ENCODE results near the gene ZEB2.

ZEB2 gene

DNA sequence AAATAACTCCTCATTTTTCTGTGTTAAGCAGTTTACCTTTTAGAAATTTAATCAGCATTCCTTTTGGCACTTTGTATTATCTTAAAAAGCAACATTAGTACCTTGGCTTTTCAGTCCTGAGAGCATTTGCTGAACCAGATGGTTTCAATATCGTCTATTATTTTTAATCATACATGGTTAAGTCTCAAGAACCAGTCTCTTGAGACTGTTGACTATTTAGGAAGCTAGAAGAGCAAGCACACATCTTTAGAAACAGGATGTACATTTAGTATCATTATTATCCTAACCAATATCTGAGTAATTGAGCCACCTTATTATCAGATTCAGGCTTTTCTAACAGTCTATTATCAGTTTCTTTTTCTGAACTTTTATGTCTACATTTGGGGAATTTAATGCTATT, 28.2 kb upstream of the ZEB2 start:
- DNase-seq (ENCODE audit: low read depth, low spot score), result peak; percentile 1
- TF ChIP-seq CTCF (IDR thresholded peaks at IDR 0.05; ENCODE audit: low read depth, low read length), result no peak
- in situ Hi-C loops (cut with HindIII; ENCODE audit: low sequenced_read_pairs), result no loop called here
- H3K4me3 ChIP-seq (ENCODE audit: low read depth, low read length), result no peak overlapping the region

- no peak for TF ChIP-seq CTCF (IDR thresholded peaks at IDR 0.05; ENCODE audit: low read depth, low read length)
- no peak overlapping the region for H3K4me3 ChIP-seq (ENCODE audit: low read depth, low read length)
- in situ Hi-C loops (cut with HindIII; ENCODE audit: low sequenced_read_pairs), result no loop called here
- DNase-seq (ENCODE audit: low read depth, low spot score), result no peak
Measured at GRCh38 chr2:144547494-144547893, 27.6 kb upstream of the ZEB2 start.

GRCh38 chr2:144546933-144547332, 27.0 kb upstream of the ZEB2 start:
- TF ChIP-seq CTCF (IDR thresholded peaks at IDR 0.05; ENCODE audit: low read depth, low read length), result no peak
- H3K4me3 ChIP-seq (ENCODE audit: low read depth, low read length), result no peak overlapping the region
- in situ Hi-C loops (cut with HindIII; ENCODE audit: low sequenced_read_pairs), result no loop called here
- peak; percentile 1 for DNase-seq (ENCODE audit: low read depth, low spot score)

- no peak overlapping the region for H3K4me3 ChIP-seq (ENCODE audit: low read depth, low read length)
- in situ Hi-C loops (cut with HindIII; ENCODE audit: low sequenced_read_pairs), result no loop called here
- DNase-seq (ENCODE audit: low read depth, low spot score), result no peak
- no peak for TF ChIP-seq CTCF (IDR thresholded peaks at IDR 0.05; ENCODE audit: low read depth, low read length)
Measured at GRCh38 chr2:144545787-144546186, 25.9 kb upstream of the ZEB2 start.

GRCh38 chr2:144544053-144544452, 24.1 kb upstream of the ZEB2 start:
- no peak for DNase-seq (ENCODE audit: low read depth, low spot score)
- TF ChIP-seq CTCF (IDR thresholded peaks at IDR 0.05; ENCODE audit: low read depth, low read length), result no peak
- in situ Hi-C loops (cut with HindIII; ENCODE audit: low sequenced_read_pairs), result no loop called here

DNA sequence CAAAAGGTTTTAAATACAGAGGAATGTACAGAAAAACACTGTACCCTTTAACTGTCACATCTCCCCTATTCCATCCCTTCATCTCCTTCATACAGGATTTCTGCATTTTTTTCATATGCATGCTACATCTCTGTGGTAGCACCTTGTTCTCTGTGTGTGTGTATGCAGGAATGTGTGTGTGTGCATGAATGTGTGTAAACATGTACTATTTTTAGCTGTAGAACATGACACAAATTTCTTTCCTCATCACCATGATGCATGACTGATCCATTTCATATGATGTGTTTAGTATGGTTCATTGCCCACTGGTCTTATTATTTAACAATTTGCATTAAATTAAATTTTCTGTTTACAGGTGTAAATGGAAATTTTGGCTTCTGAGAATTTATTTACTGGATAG, 21.5 kb upstream of the ZEB2 start:
- no peak for DNase-seq (ENCODE audit: low read depth, low spot score)
- no peak overlapping the region for H3K4me3 ChIP-seq (ENCODE audit: low read depth, low read length)
- in situ Hi-C loops (cut with HindIII; ENCODE audit: low sequenced_read_pairs), result no loop called here
- no peak for TF ChIP-seq CTCF (IDR thresholded peaks at IDR 0.05; ENCODE audit: low read depth, low read length)

More at GRCh38 chr2:144544053-144544452, 24.1 kb upstream of the ZEB2 start:
- H3K4me3 ChIP-seq (ENCODE audit: low read depth, low read length), result no peak overlapping the region

GRCh38 chr2:144539289-144539782, 19.4 kb upstream of the ZEB2 start:
- in situ Hi-C loops (cut with HindIII; ENCODE audit: low sequenced_read_pairs), result no loop called here
- H3K4me3 ChIP-seq (ENCODE audit: low read depth, low read length), result no peak overlapping the region
- no peak for DNase-seq (ENCODE audit: low read depth, low spot score)
- TF ChIP-seq CTCF (IDR thresholded peaks at IDR 0.05; ENCODE audit: low read depth, low read length), result no peak

Data from astrocyte of the spinal cord (primary cell).